ENCODE measurements around the gene HMGA1.

DNA sequence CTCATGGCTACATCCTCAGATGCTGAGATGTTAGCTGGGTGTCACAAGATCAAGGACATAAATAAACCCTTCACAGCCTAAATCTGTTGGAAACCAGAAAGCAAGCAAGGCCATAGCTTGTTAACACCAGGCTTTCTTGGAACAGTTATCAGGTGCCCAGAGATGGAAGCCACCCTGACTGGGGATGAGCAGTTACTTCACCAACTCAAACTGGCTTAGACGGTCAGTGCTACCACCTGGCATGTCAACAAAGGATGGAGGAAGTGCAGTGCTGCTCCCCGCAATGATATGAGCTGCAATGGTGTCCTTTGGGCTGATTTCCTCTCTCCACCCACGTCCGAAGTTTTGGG lies 41.1 kb downstream of the HMGA1 start:
- TF ChIP-seq POLR2A (IDR thresholded peaks at IDR 0.05; ENCODE audit: extremely low read depth, insufficient read length) (no peak), CTCF (IDR thresholded peaks at IDR 0.05; ENCODE audit: low read depth, low read length) (no peak)
